Mesodermal cell (in vitro differentiated cells): ENCODE results near the gene CXXC5. TPM values are rescaled to one million over a fixed set of nuclear protein-coding genes. Genes with fewer than 3 reads are reported as not detected.
"Not testable (repeated sequence)": the region's sequence is repeated elsewhere in the genome, so short reads cannot be mapped to it uniquely, and the experiment has no call there.

Experiments
- H3K27ac ChIP-seq: 2 replicates; pipeline ENCODE4 v1.7.0; 2013; ENCODE audit warnings: mild to moderate bottlenecking, low read depth, low read length, moderate library complexity; ENCODE audit not compliant: severe bottlenecking
- H3K36me3 ChIP-seq: 2 replicates; pipeline ENCODE4 v1.7.1; 2013; ENCODE audit warnings: mild to moderate bottlenecking, low read length, moderate library complexity; ENCODE audit not compliant: control insufficient read depth, insufficient read depth
- H3K4me1 ChIP-seq: one replicate; pipeline ENCODE4 v1.7.1; 2013; ENCODE audit warnings: mild to moderate bottlenecking, low read length; ENCODE audit not compliant: insufficient read depth, control insufficient read depth, poor library complexity, severe bottlenecking
- H3K4me3 ChIP-seq: 2 replicates; pipeline ENCODE4 v1.7.0; 2013; ENCODE audit warnings: low read length, control low read depth, mild to moderate bottlenecking; ENCODE audit not compliant: insufficient read depth, poor library complexity, severe bottlenecking; ENCODE audit errors: extremely low read depth
- H3K9me3 ChIP-seq: 2 replicates; pipeline ENCODE4 v1.7.1; 2013; ENCODE audit warnings: mild to moderate bottlenecking, low read length, moderate library complexity; ENCODE audit not compliant: control insufficient read depth
- WGBS, 2 experiments: methylation state at CpG; one replicate each; pipeline ENCODE4 v1.1.5; 2013; ENCODE audit warnings: missing lambda C conversion rate in 2 of 2; ENCODE audit not compliant: insufficient coverage in 2 of 2; 5-methylcytosine and 5-hydroxymethylcytosine counted together
- polyA plus RNA-seq, 2 experiments: library from polyadenylated mRNA; stranded (reverse); fragments of 50-300 nt; gene quantifications; one replicate each; pipeline ENCODE4 v1.2.3, GENCODE V29; 2013

CXXC5 gene
- 118 TPM for polyA plus RNA-seq (2013, experiment 1 of 2)
- polyA plus RNA-seq (2013, experiment 2 of 2) = 93.8 TPM

DNA sequence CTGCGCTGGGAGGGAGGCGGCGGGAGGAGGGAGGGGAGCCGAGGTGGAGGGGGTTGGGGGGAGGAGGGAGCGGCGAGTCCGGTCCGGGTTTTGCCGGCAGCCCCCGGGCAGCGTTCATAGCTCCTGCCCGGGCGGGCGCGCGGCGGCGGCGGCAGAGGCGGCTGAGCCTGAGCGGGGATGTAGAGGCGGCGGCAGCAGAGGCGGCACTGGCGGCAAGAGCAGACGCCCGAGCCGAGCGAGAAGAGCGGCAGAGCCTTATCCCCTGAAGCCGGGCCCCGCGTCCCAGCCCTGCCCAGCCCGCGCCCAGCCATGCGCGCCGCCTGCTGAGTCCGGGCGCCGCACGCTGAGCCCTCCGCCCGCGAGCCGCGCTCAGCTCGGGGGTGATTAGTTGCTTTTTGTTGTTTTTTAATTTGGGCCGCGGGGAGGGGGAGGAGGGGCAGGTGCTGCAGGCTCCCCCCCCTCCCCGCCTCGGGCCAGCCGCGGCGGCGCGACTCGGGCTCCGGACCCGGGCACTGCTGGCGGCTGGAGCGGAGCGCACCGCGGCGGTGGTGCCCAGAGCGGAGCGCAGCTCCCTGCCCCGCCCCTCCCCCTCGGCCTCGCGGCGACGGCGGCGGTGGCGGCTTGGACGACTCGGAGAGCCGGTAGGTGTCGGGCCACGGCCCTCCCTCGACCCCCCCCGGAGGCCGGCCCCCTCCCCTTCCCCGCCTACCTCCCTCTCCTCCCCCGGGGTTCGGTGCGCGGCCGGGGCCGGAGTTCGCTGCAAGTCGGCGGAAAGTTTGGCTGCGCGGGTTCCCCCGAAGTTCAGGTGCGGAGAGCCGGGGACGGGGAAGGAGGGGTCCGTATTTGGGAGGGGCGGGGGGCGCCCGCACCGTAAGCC is at the start of gene CXXC5:
Gene CXXC5, plus strand, starts transcription at position 145 of the 877 bp plus-strand sequence. CDS start 32,175 bp downstream, outside the sequence.
- peaks cover 37% of the 10 kb centered on the region for H3K4me1 ChIP-seq
- H3K9me3 ChIP-seq = no peaks in the 10 kb centered on the region
- H3K4me3 ChIP-seq = peak within 1 kb of the TSS; percentile 98
- peak within 1 kb of the TSS; percentile 67 for H3K27ac ChIP-seq
- no peaks in the 10 kb centered on the region for H3K36me3 ChIP-seq
- 0 to 1% methylated on average over 16 to 63 of the region's 106 CpGs for WGBS, 2 experiments

DNA sequence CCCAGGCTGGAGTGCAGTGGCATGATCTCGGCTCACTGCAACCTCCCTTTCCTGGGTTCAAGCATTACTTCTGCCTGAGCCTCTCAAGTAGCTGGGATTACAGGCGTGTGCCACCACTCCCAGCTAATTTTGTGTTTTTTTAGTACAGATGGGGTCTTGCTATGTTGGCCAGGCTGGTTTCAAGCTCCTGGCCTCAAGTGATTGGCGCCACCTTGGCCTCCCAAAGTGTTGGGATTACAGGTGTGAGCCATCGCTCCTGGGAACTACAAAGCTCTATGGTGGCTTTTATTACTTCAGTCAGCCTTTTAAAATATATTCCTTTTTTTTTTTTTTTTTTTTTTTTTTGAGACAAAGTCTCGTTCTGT is 49.6 kb upstream of the CXXC5 start:
- peaks cover 60% of the 10 kb centered on the region for H3K36me3 ChIP-seq
- H3K4me1 ChIP-seq, H3K9me3 ChIP-seq, H3K4me3 ChIP-seq, H3K27ac ChIP-seq: not testable (repeated sequence)
- 96 to 100% methylated on average over 2 to 3 of the region's 5 CpGs for WGBS, 2 experiments

DNA sequence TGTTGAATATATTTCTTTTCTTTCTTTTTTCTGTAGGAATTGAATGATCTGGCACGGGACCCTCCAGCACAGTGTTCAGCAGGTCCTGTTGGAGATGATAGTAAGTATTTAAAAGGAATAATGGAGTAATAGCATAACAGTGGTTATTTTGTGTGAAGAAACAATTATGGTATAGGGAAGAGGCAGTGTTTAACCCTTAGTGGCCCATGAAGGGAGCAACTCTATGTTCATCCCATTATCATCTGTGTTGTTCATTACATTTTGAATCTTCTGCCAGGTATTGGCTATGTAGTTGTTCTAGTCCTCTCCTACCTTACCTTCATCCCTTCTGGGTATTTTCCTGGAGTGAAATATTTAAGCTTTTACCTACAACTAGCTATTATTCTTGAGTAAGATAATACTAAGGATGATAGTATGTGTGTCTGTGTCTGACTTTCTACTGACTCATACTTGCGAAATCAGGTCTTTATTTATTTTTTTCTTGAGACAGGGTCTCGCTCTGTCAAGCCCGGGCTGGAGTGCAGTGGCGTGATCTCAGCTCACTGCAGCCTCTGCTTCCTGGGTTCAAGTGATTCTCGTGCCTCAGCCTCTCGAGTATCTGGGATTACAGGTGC is 47.7 kb upstream of the CXXC5 start:
- Histone ChIP-seq H3K4me1 (no peaks in the 10 kb centered on the region), H3K27ac (no peak overlapping the region), H3K9me3 (no peaks in the 10 kb centered on the region), H3K36me3 (peaks cover 56% of the 10 kb centered on the region), H3K4me3 (no peak overlapping the region)
- WGBS, 2 experiments = 97 to 99% methylated on average over 6 of the region's 7 CpGs

DNA sequence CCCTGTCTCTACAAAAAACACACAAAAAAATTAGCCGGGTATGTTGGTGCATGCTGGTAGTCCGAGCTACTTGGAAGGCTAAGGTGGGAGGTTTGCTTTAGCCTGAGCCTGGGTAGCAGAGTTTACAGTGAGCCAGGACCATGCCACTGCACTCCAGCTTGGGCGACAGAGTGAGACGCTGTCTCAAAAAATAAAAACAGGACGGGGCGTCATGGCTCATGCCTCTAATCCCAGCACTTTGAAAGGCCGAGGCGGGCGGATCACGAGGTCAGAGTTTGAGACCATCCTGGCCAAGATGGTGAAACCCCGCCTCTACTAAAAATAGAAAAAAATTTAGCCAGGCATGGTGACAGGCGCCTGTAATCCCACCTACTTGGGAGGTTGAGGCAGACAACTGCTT is 46.7 kb upstream of the CXXC5 start:
- Histone ChIP-seq H3K36me3 (peaks cover 48% of the 10 kb centered on the region), H3K27ac (no peak overlapping the region), H3K4me1 (no peaks in the 10 kb centered on the region), H3K9me3 (no peaks in the 10 kb centered on the region), H3K4me3 (no peak overlapping the region)
- 91 to 93% methylated on average over 11 to 12 of the region's 12 CpGs for WGBS, 2 experiments

DNA sequence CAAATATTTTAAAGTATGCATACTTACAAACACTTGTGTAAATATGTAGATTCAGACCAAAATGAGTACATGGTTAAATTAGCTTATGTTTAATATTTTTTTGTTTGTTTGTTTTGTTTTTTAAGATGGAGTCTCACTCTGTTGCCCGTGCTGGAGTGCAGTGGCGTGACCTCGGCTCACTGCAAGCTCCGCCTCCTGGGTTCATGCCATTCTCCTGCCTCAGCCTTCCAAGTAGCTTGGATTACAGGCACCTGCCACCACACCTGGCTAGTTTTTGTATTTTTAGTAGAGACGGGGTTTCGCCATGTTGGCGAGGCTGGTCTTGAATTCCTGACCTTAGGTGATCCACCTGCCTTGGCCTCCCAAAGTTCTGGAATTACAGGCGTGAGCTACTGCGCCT is 46.2 kb upstream of the CXXC5 start:
- H3K4me1 ChIP-seq, H3K9me3 ChIP-seq, H3K4me3 ChIP-seq, H3K27ac ChIP-seq: not testable (repeated sequence)
- peaks cover 54% of the 10 kb centered on the region for H3K36me3 ChIP-seq
- 97 to 100% methylated on average over 5 to 8 of the region's 9 CpGs for WGBS, 2 experiments

DNA sequence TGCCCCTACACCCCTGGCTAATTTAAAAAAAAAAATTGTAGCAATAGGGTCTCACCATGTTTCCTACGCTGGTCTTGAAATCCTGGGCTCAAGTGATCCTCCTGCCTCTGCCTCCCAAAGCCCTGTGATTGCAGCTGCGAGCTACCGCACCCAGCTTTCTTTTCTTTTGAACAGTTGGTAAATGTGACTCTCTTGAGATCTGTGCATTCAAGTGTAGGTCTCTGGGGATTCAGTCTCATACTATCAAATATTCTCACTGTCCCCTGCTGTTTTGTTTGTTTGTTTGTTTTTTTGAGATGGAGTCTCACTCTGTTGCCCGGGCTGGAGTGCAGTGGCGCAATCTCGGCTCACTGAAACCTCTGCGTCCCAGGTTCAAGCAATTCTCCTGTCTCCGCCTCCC is 42.3 kb upstream of the CXXC5 start:
- WGBS, 2 experiments = 97 to 100% methylated on average over 4 to 6 of the region's 8 CpGs
- Histone ChIP-seq H3K36me3 (peaks cover 70% of the 10 kb centered on the region), H3K4me3 (no peak overlapping the region), H3K9me3 (no peaks in the 10 kb centered on the region), H3K4me1 (no peaks in the 10 kb centered on the region), H3K27ac (no peak overlapping the region)

DNA sequence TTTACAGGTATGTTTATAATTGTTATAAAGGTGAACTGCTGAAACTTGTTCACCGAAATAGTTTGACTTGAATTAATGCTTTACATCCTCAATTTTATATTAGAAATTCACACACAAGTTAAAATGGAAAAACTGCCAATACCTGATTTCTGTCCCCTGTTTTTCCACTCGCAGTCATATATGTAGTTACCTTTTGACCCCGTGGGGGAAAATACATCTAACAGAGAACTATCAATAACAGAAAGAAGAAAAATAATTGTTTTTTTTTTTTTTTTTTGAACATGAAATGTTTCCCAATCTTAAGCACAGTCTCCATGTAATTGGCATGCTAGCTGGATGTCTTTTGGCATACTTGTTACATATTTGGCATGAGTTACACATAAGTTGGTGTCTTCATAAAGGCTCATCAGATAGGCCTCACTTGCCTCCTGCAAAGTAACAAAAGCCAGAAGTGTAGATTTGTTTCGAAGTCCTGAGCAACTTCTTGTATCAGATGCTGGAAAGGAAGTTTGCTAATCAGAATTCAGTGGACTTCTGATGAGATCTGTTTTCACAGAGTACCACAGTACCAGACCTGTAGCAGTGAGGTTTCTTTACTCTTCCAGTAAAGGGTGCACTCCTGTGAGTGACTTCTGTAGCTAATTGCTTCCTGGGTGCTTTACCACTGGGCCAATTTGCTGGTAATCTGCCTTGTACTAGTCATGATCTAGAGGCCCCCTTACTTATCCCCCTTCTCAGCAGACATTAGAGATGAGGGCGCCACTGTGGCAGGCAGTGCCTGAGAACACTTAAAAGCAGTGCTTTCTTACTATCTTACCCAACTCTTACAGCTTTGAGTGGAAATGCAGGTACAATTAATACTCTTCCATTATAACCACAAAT is 36.2 kb upstream of the CXXC5 start:
- no peak overlapping the region for H3K4me3 ChIP-seq
- H3K4me1 ChIP-seq = no peaks in the 10 kb centered on the region
- WGBS, 2 experiments = 100% methylated on average over 1 to 2 of the region's 5 CpGs

DNA sequence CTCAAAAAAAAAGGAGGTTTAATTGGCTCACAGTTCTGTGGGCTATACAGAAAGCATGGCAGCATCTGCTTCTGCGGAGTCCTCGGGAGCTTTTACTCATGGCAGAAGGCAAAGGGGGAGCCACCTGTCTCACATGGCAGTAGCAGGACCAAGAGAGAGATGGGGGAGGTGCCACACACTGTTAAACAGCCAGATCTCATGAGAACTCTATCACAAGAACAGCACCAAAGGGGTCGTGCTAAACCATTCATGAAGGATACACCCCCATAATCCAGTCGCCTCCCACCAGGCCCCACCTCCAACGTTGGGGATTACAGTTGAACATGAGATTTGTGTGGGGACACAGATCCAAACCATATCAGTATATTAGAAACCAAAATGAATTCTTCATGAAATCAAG is 28.3 kb upstream of the CXXC5 start:
- 80 to 83% methylated on average over 2 to 3 of the region's 5 CpGs for WGBS, 2 experiments

More for the DNA sequence above, 36.2 kb upstream of the CXXC5 start:
- Histone ChIP-seq H3K36me3 (peaks cover 74% of the 10 kb centered on the region), H3K9me3 (no peaks in the 10 kb centered on the region), H3K27ac (peak overlapping the region; percentile 16)

DNA sequence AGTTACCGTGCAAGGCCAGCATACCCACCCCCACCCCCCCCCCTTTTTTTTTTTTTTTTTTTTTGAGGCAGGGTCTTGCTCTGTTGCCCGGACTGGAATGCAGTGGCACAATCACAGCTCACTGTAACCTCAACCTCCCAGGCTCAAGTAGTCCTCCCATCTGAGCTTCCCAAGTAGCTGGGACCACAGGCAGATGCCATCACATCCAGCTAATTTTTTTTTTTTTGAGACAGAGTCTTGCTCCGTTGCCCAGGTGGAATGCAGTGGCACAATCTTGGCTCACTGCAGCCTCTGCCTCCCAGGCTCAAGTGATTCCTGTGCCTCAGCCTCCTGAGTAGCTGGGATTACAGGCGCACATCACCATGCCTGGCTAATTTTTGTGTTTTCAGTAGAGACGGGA is 22.8 kb upstream of the CXXC5 start:
- H3K9me3 ChIP-seq, H3K4me3 ChIP-seq, H3K27ac ChIP-seq, H3K4me1 ChIP-seq: not testable (repeated sequence)
- H3K36me3 ChIP-seq = peaks cover 95% of the 10 kb centered on the region
- 98 to 100% methylated on average over 2 to 4 of the region's 5 CpGs for WGBS, 2 experiments

More for the DNA sequence above, 28.3 kb upstream of the CXXC5 start:
- Histone ChIP-seq H3K4me1 (no peaks in the 10 kb centered on the region), H3K4me3 (no peak overlapping the region), H3K9me3 (no peaks in the 10 kb centered on the region), H3K27ac (no peak overlapping the region), H3K36me3 (peaks cover 91% of the 10 kb centered on the region)

DNA sequence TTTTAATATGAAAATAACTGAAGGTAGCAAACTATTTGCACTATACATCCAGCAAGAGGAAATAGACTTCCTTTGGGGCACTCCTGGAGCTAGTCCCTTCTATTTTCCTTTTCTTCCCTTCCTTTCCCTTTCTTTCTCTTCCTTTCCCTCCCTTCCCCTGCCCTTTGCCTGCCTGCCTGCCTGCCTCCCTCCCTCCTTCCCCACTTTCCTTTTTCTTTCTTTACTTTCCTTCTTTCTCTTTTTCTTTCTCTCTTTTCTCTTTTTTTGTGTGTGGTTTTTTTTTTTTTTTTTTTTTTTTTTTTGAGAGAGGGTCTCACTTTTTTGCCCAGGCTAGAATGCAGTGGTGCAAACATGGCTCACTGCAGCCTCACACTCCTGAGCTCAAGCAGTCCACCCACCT is 17.3 kb upstream of the CXXC5 start:
- no peaks in the 10 kb centered on the region for H3K9me3 ChIP-seq
- peaks cover 54% of the 10 kb centered on the region for H3K36me3 ChIP-seq
- H3K4me3 ChIP-seq = no peak overlapping the region
- peaks cover 5% of the 10 kb centered on the region for H3K4me1 ChIP-seq
- peak overlapping the region; percentile 2 for H3K27ac ChIP-seq
